Liver (tissue), 9 donors: Measurements from ENCODE around the gene ABLIM2. TPM values are rescaled to one million over a fixed set of nuclear protein-coding genes. Genes with fewer than 3 reads are reported as not detected.

ENCODE experiments used
- DNase-seq: peaks from one replicate; pipeline ENCODE4 v3.0.0-alpha.2; 2017; ENCODE audit warnings: low spot score
- H3K27ac ChIP-seq, 2 donors: one replicate each; pipeline ENCODE4 v1.7.0; 2013; ENCODE audit warnings: inconsistent platforms in 2 of 2, low read length in 2 of 2, control low read depth in 1 of 2, low read depth in 1 of 2, mild to moderate bottlenecking in 1 of 2
- H3K27me3 ChIP-seq, 4 donors: one replicate each; pipeline versions ENCODE4 v1.6.1 to v1.7.0; 2013; ENCODE audit warnings: low read length in 3 of 4, inconsistent platforms in 1 of 4, mild to moderate bottlenecking in 1 of 4, moderate library complexity in 1 of 4; ENCODE audit not compliant: control insufficient read depth in 4 of 4, insufficient read depth in 4 of 4
- H3K36me3 ChIP-seq, 4 donors: one replicate each; pipeline versions ENCODE4 v1.6.1 to v1.7.0; 2013; ENCODE audit warnings: low read length in 3 of 4, mild to moderate bottlenecking in 3 of 4, low read depth in 1 of 4, moderate library complexity in 1 of 4; ENCODE audit not compliant: control insufficient read depth in 4 of 4, insufficient read depth in 3 of 4
- H3K4me1 ChIP-seq, 4 donors: one replicate each; pipeline versions ENCODE4 v1.6.1 to v1.7.0; 2013; ENCODE audit warnings: low read length in 3 of 4, mild to moderate bottlenecking in 3 of 4, moderate library complexity in 1 of 4; ENCODE audit not compliant: control insufficient read depth in 4 of 4, insufficient read depth in 4 of 4
- H3K4me3 ChIP-seq, 3 donors: one replicate each; pipeline versions ENCODE4 v1.6.1 to v1.7.0; 2013; ENCODE audit warnings: low read length in 3 of 3, control low read depth in 1 of 3, low read depth in 1 of 3, mild to moderate bottlenecking in 1 of 3
- H3K9ac ChIP-seq, 2 donors: one replicate each; pipeline ENCODE4 v1.7.0; 2013; ENCODE audit warnings: low read length in 2 of 2, mild to moderate bottlenecking in 2 of 2, moderate library complexity in 2 of 2, control low read depth in 1 of 2, low read depth in 1 of 2
- H3K9me3 ChIP-seq, 4 donors: one replicate each; pipeline versions ENCODE4 v1.6.1 to v1.7.0; 2013; ENCODE audit warnings: low read length in 3 of 4; ENCODE audit not compliant: control insufficient read depth in 4 of 4
- ATF3 ChIP-seq: IDR thresholded peaks from 2 replicates; pipeline ENCODE4 v1.6.1; 2016; ENCODE audit warnings: antibody characterized with exemption
- EGR1 ChIP-seq, 2 donors: IDR thresholded peaks; 2 replicates each; pipeline ENCODE4 v1.6.1; 2016 to 2018; ENCODE audit warnings: antibody characterized with exemption in 2 of 2, low read depth in 2 of 2
- FOXA1 ChIP-seq: IDR thresholded peaks from 2 replicates; pipeline ENCODE4 v1.6.1; 2016; ENCODE audit warnings: antibody characterized with exemption
- FOXA2 ChIP-seq: IDR thresholded peaks from 2 replicates; pipeline ENCODE4 v1.6.1; 2016; ENCODE audit warnings: antibody characterized with exemption
- HNF4A ChIP-seq, 2 donors: conservative IDR thresholded peaks; 2 replicates each; pipeline ENCODE4 v1.6.1; 2016; ENCODE audit warnings: antibody characterized with exemption in 2 of 2, mild to moderate bottlenecking in 2 of 2
- HNF4G ChIP-seq: IDR thresholded peaks from 2 replicates; pipeline ENCODE4 v1.6.1; 2016; ENCODE audit warnings: antibody characterized with exemption
- JUND ChIP-seq, 2 donors: IDR thresholded peaks; 2 replicates each; pipeline ENCODE4 v1.6.1; 2016; ENCODE audit warnings: antibody characterized with exemption in 2 of 2
- NR2F2 ChIP-seq: IDR thresholded peaks from 2 replicates; pipeline ENCODE4 v1.6.1; 2016; ENCODE audit warnings: antibody characterized with exemption
- RAD21 ChIP-seq, 2 donors: IDR thresholded peaks; 2 replicates each; pipeline ENCODE4 v1.6.1; 2016; ENCODE audit warnings: antibody characterized with exemption in 2 of 2, mild to moderate bottlenecking in 2 of 2
- RXRA ChIP-seq, 2 donors: IDR thresholded peaks; 2 replicates each; pipeline ENCODE4 v1.6.1; 2017 to 2018; ENCODE audit warnings: antibody characterized with exemption in 2 of 2, mild to moderate bottlenecking in 1 of 2
- SP1 ChIP-seq: IDR thresholded peaks from 2 replicates; pipeline ENCODE4 v1.6.1; 2018; ENCODE audit warnings: antibody characterized with exemption, mild to moderate bottlenecking
- TAF1 ChIP-seq: conservative IDR thresholded peaks from 2 replicates; pipeline ENCODE4 v1.6.1; 2016; ENCODE audit warnings: antibody characterized with exemption, mild to moderate bottlenecking
- YY1 ChIP-seq: IDR thresholded peaks from 2 replicates; pipeline ENCODE4 v1.6.1; 2016; ENCODE audit warnings: antibody characterized with exemption, mild to moderate bottlenecking
- ZBTB33 ChIP-seq: IDR thresholded peaks from 2 replicates; pipeline ENCODE4 v1.6.1; 2016; ENCODE audit warnings: antibody characterized with exemption
- WGBS: extraction: QIAGEN DNeasy Blood & Tissue Kit; methylation state at CpG from one replicate; pipeline ENCODE4 v1.1.7; 2013; 5-methylcytosine and 5-hydroxymethylcytosine counted together
- polyA plus RNA-seq, 2 donors: library from polyadenylated mRNA; stranded (reverse) in 1 of 2; unstranded in 1 of 2; fragments of 200-250 nt in 1 of 2; fragments of >200 nt in 1 of 2; fragmentation: Nextera tagmentation in 1 of 2; extraction: Ambion mirVana in 1 of 2; gene quantifications; one replicate each; pipeline versions ENCODE4 v1.2.1 to v1.2.3, GENCODE V29; 2013 to 2015
- total RNA-seq, 2 donors: library from RNA; depleted of rRNA; stranded (reverse); fragments of >200 nt; gene quantifications; one replicate each; pipeline ENCODE4 v1.2.3, GENCODE V29; 2014
- TF ChIP-seq, protein P1 (sequence below): fragments of 150-350 bp; IDR thresholded peaks from 2 replicates; pipeline ENCODE4 v1.5.1; 2017; ENCODE audit warnings: improper control_type of control experiment, low read depth, low read length; ENCODE audit not compliant: missing input control
- TF ChIP-seq, protein P2 (sequence below): IDR thresholded peaks from 2 replicates; pipeline ENCODE4 v1.6.1; 2016; ENCODE audit warnings: antibody characterized with exemption
- TF ChIP-seq, protein P3 (sequence below): IDR thresholded peaks from 2 replicates; pipeline ENCODE4 v1.6.1; 2016; ENCODE audit warnings: antibody characterized with exemption, mild to moderate bottlenecking
- donor health status: healthy.
- donor health status: healthy.
- donor health status: healthy.
- donor health status: healthy.
- donor health status: healthy.

The ABLIM2 gene
- total and polyA plus RNA-seq, 4 donors: 0.75 to 2.5 (median 0.93) TPM

DNA sequence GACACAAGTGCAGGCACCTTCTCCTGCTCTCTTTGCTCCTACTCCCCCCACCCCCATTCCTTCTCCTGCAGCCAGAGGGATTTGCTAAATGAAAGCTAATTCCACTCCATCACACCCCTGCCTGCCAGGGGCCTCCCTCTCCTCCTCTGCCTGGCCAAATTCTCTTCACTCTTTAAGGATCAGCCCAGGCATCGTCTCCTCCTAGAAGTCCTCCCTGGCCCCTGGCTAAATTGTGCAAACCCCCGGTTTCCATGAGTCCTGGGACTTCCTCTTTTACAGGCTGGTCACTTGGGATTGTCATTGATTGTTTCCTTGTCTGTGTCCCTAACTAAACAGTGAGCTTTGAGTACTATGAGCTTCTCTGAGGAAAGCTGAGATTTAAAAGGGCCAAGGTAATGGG, 8.7 kb upstream of the ABLIM2 start:
- no peaks in the 10 kb centered on the region for H3K4me1 ChIP-seq
- H3K4me3 ChIP-seq: no peak overlapping the region
- peaks cover 2 to 8% (median 6%) of the 10 kb centered on the region in 4 donors for H3K9me3 ChIP-seq
- 47% methylated on average over 2 of the region's 2 CpGs for WGBS
- H3K27ac ChIP-seq: no peak overlapping the region
- H3K36me3 ChIP-seq: no peaks in the 10 kb centered on the region
- TF ChIP-seq, protein P1, sequence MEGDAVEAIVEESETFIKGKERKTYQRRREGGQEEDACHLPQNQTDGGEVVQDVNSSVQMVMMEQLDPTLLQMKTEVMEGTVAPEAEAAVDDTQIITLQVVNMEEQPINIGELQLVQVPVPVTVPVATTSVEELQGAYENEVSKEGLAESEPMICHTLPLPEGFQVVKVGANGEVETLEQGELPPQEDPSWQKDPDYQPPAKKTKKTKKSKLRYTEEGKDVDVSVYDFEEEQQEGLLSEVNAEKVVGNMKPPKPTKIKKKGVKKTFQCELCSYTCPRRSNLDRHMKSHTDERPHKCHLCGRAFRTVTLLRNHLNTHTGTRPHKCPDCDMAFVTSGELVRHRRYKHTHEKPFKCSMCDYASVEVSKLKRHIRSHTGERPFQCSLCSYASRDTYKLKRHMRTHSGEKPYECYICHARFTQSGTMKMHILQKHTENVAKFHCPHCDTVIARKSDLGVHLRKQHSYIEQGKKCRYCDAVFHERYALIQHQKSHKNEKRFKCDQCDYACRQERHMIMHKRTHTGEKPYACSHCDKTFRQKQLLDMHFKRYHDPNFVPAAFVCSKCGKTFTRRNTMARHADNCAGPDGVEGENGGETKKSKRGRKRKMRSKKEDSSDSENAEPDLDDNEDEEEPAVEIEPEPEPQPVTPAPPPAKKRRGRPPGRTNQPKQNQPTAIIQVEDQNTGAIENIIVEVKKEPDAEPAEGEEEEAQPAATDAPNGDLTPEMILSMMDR: no peak
- no peak for TF ChIP-seq HNF4A (conservative IDR thresholded peaks at IDR 0.05)
- no peak for TF ChIP-seq ATF3
- TF ChIP-seq, protein P2, sequence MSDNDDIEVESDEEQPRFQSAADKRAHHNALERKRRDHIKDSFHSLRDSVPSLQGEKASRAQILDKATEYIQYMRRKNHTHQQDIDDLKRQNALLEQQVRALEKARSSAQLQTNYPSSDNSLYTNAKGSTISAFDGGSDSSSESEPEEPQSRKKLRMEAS: no peak
- TF ChIP-seq, protein P3, sequence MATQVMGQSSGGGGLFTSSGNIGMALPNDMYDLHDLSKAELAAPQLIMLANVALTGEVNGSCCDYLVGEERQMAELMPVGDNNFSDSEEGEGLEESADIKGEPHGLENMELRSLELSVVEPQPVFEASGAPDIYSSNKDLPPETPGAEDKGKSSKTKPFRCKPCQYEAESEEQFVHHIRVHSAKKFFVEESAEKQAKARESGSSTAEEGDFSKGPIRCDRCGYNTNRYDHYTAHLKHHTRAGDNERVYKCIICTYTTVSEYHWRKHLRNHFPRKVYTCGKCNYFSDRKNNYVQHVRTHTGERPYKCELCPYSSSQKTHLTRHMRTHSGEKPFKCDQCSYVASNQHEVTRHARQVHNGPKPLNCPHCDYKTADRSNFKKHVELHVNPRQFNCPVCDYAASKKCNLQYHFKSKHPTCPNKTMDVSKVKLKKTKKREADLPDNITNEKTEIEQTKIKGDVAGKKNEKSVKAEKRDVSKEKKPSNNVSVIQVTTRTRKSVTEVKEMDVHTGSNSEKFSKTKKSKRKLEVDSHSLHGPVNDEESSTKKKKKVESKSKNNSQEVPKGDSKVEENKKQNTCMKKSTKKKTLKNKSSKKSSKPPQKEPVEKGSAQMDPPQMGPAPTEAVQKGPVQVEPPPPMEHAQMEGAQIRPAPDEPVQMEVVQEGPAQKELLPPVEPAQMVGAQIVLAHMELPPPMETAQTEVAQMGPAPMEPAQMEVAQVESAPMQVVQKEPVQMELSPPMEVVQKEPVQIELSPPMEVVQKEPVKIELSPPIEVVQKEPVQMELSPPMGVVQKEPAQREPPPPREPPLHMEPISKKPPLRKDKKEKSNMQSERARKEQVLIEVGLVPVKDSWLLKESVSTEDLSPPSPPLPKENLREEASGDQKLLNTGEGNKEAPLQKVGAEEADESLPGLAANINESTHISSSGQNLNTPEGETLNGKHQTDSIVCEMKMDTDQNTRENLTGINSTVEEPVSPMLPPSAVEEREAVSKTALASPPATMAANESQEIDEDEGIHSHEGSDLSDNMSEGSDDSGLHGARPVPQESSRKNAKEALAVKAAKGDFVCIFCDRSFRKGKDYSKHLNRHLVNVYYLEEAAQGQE: no peak
- no peak for TF ChIP-seq SP1
- TF ChIP-seq EGR1 (IDR thresholded peaks at IDR 0.05; ENCODE audit: low read depth in 2 of 2): no peak
- no peak for TF ChIP-seq TAF1
- TF ChIP-seq RXRA (IDR thresholded peaks at IDR 0.05): no peak
- TF ChIP-seq FOXA2: no peak
- TF ChIP-seq HNF4G: no peak
- TF ChIP-seq ZBTB33: no peak
- no peak for TF ChIP-seq JUND (IDR thresholded peaks at IDR 0.05)
- TF ChIP-seq FOXA1: no peak
- TF ChIP-seq NR2F2: no peak
- no peak for TF ChIP-seq YY1
- no peak for TF ChIP-seq RAD21 (IDR thresholded peaks at IDR 0.05)
- peak overlapping the region in 1 of 2 donors; percentile 32 for H3K9ac ChIP-seq
- no peaks in the 10 kb centered on the region for H3K27me3 ChIP-seq
- no peak for DNase-seq
